GM12878 (cell line): ENCODE data around the gene GCH1.

Experiments
- SMAD1 ChIP-seq: fragments of 450-650 bp; IDR thresholded peaks from 2 replicates; pipeline ENCODE4 v1.6.1; 2018; ENCODE audit warnings: mild to moderate bottlenecking, low read depth; ENCODE audit not compliant: partially characterized antibody
- TF ChIP-seq, protein P1 (sequence below): IDR thresholded peaks from 2 replicates; pipeline ENCODE4 v1.6.1; 2012; ENCODE audit warnings: improper control_type of control experiment, low read depth, low read length; ENCODE audit not compliant: insufficient replicate concordance

DNA sequence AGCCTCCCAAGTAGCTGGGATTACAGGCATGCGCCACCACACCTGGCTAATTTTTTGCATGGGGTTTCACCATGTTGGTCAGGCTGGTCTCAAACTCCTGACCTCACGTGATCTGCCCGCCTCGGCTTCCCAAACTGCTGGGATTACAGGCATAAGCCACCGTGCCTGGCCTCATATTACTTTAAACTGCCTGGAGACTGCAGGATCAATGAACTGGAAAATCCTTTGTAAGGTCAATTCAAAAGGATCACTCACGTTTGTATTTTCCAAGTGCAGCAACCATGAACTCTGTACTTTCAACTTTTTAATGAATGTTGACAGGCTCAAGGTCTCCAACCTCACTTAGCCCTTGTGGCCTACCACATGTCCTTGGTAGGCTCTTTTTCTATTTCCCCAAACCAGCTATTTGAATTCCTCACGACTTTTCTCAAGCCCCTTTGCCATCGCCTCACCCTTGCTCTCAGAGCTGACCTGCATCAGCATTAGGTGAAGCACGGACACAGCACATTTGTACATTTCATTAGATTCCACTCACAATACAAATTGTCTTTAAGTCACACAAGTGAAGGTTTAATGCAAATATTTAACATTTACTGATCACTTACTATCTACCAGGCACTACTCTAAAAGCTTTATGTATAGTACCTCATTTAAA, 42.2 kb upstream of the GCH1 start:
- TF ChIP-seq, protein P1, sequence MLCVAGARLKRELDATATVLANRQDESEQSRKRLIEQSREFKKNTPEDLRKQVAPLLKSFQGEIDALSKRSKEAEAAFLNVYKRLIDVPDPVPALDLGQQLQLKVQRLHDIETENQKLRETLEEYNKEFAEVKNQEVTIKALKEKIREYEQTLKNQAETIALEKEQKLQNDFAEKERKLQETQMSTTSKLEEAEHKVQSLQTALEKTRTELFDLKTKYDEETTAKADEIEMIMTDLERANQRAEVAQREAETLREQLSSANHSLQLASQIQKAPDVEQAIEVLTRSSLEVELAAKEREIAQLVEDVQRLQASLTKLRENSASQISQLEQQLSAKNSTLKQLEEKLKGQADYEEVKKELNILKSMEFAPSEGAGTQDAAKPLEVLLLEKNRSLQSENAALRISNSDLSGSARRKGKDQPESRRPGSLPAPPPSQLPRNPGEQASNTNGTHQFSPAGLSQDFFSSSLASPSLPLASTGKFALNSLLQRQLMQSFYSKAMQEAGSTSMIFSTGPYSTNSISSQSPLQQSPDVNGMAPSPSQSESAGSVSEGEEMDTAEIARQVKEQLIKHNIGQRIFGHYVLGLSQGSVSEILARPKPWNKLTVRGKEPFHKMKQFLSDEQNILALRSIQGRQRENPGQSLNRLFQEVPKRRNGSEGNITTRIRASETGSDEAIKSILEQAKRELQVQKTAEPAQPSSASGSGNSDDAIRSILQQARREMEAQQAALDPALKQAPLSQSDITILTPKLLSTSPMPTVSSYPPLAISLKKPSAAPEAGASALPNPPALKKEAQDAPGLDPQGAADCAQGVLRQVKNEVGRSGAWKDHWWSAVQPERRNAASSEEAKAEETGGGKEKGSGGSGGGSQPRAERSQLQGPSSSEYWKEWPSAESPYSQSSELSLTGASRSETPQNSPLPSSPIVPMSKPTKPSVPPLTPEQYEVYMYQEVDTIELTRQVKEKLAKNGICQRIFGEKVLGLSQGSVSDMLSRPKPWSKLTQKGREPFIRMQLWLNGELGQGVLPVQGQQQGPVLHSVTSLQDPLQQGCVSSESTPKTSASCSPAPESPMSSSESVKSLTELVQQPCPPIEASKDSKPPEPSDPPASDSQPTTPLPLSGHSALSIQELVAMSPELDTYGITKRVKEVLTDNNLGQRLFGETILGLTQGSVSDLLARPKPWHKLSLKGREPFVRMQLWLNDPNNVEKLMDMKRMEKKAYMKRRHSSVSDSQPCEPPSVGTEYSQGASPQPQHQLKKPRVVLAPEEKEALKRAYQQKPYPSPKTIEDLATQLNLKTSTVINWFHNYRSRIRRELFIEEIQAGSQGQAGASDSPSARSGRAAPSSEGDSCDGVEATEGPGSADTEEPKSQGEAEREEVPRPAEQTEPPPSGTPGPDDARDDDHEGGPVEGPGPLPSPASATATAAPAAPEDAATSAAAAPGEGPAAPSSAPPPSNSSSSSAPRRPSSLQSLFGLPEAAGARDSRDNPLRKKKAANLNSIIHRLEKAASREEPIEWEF: no peak
- TF ChIP-seq SMAD1: no peak
